Measurements from ENCODE around the gene EHMT1.

- TF ChIP-seq EZH2phosphoT487 (IDR thresholded peaks at IDR 0.05; ENCODE audit: borderline replicate concordance) (no peak), CTCF (conservative IDR thresholded peaks at IDR 0.05; ENCODE audit: low read length) (no peak)
These were observed 119.9 kb downstream of the EHMT1 start for GRCh38 chr9:137738703-137739102.

Measured in Loucy (cell line).